ENCODE measurements around the gene ACOT6. TPM values are rescaled to one million over a fixed set of nuclear protein-coding genes. Genes with fewer than 3 reads are reported as not detected.
"Not testable (repeated sequence)": the region's sequence is repeated elsewhere in the genome, so short reads cannot be mapped to it uniquely, and the experiment has no call there.

Gene ACOT6
- total RNA-seq, 4 donors from 2014 or later: 0.63 TPM; not detected in 3

DNA sequence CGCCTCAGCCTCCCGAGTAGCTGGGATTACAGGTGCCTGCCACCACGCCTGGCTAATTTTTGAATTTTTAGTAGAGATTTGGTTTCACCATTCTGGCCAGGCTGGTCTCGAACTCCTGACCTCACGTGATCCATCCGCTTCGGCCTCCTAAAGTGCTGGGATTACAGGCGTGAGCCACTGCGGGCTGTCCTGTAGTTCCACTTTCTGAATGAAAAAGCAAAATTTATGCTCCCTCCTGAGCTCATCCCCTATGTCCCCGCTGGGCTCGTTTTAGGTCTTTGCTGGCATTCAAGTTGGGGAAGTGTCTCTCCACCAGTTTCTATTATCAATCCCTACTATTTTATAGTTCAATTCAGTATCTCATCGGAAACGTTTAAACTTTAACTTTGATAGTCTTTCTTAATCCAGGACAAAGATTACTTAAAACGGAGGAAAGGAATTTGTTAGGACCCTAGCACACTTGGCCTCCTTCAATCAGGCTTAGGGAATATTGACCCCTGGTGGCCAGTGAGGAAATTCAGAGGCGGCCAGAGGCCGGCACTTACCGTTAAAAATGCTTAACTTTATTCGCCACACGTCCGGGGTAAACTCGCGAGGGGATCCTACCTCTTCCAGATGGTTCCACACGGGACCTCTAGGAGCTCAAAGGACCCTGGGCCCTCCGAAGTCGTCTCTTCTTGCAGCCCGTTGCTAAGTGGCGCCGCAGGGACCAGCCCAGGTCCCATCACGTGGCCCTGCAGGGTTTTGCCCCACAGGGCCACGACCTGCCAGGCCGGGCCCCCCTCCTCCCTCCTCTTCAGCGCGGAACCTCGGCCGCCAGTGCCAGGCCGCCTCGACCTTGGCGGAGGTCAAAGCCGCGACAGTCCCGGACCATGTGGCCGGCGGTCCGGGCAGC lies 21.0 kb downstream of the ACOT6 start:
- ATAC-seq (ENCODE audit: low FRiP score) (peak; percentile 80), DNase-seq (ENCODE audit: low spot score) (no peak)
- TF ChIP-seq, protein P1, sequence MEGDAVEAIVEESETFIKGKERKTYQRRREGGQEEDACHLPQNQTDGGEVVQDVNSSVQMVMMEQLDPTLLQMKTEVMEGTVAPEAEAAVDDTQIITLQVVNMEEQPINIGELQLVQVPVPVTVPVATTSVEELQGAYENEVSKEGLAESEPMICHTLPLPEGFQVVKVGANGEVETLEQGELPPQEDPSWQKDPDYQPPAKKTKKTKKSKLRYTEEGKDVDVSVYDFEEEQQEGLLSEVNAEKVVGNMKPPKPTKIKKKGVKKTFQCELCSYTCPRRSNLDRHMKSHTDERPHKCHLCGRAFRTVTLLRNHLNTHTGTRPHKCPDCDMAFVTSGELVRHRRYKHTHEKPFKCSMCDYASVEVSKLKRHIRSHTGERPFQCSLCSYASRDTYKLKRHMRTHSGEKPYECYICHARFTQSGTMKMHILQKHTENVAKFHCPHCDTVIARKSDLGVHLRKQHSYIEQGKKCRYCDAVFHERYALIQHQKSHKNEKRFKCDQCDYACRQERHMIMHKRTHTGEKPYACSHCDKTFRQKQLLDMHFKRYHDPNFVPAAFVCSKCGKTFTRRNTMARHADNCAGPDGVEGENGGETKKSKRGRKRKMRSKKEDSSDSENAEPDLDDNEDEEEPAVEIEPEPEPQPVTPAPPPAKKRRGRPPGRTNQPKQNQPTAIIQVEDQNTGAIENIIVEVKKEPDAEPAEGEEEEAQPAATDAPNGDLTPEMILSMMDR (IDR thresholded peaks at IDR 0.05): peak in 2 of 3 donors; percentile 22 to 62

DNA sequence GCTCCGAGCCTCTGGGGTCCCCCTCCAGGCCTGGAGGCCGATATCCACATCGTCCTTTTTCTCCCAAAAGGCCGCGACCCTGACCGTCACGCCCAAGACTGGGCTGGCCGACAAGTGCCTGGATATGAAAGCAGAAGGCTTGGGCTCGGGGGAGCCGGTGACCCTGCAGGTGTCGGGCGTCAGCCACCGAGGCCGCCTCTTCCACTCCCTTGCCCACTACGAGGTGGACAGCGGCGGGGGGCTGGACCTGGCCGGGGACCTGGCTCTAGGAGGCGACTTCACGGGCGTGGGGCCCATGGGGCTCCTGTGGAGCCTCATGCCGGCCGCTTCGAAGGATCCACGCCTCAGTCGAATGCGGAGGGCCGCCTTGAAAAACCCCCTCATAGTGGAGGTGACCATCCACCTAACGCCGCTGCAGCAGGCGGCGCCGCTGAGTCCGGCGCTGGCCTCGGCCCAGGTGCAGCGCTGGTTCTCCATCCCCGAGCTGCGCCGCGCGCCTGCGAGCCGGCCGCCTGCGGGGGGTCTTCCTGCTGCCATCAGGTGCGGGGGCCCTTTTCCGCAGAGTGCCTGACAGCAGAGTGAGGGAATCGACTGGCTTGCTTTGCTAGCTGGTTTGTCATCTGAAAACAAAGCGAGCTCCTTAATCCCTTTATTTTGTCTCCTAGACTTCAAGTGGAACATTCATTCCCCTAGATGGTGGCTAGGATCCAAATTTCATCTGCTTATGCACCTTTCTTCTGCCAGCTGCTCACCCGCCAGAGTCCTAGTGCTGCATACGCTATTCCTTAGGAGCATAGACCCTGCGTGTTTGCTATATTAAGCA lies 21.9 kb downstream of the ACOT6 start:
- TF ChIP-seq, protein P1 (IDR thresholded peaks at IDR 0.05): no peak
- no peak for DNase-seq (ENCODE audit: low spot score)
- peak; percentile 85 for ATAC-seq (ENCODE audit: low FRiP score)

DNA sequence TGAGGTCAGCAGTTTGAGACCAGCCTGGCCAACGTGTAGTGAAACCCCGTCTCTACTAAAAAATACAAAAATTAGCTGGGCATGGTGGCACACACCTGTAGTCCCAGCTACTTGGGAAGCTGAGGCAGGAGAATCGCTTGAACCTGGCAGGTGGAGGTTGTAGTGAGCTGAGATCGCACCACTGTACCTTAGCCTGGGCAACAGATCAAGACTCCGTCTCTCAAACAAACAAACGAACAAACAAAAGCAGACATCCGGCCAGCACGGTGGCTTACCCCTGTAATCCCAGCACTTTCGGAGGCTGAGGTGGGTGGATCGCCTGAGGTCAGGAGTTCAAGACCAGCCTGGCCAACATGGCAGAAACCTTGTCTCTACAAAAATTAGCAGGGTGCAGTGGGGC lies 24.0 kb downstream of the ACOT6 start:
- ATAC-seq (ENCODE audit: low FRiP score): not testable (repeated sequence)

DNA sequence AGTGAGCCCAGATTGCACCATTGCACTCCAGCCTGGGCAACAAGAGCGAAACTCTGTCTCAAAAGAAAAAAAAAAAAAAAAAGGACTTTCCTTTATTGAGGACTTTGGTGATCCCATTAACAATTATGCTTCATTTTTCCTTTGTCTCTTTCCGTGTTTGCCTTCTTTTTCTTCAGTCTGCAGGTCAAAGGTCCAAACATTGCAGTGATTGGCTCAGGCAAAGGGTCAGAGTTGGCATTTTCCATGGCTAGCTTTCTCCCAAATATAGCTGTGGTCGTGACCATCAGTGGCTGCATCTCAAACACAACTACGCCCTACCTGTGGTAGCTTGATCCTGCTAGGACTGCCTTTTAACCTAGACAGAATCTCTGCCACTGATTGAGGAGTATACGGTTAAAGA lies 25.5 kb downstream of the ACOT6 start:
- DNase-seq (ENCODE audit: low spot score): no peak
- TF ChIP-seq, protein P1 (IDR thresholded peaks at IDR 0.05): no peak
- no peak for ATAC-seq (ENCODE audit: low FRiP score)

More for the DNA sequence above, 24.0 kb downstream of the ACOT6 start:
- not testable (repeated sequence) for DNase-seq (ENCODE audit: low spot score)

DNA sequence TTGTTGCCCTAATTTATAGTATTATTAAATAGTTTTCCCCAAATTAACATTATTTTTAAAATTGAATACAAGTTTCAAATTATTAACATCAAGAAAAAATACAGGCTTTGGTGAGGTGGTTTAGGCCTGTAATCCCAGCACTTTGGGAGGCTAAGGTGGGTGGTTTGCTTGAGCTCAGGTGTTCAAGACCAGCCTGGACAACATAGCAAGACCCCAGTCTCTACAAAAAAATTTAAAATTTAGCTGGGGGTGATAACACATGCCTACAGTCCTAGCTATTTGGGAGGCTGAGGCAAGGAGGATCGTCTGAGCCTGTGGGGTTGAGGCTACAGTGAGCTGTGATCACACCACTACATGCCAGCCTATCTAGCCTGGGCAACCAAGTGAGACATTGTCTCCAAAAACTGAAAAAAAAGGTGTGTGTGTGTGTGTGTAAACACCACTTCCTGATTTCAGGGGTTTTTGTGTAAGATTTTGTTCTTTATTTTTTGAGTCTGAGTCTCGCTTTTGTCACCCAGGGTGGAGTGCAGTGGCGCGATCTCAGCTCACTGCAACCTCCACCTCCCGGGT lies 28.6 kb downstream of the ACOT6 start:
- TF ChIP-seq, protein P1 (IDR thresholded peaks at IDR 0.05): no peak
- ATAC-seq (ENCODE audit: low FRiP score): no peak

DNA sequence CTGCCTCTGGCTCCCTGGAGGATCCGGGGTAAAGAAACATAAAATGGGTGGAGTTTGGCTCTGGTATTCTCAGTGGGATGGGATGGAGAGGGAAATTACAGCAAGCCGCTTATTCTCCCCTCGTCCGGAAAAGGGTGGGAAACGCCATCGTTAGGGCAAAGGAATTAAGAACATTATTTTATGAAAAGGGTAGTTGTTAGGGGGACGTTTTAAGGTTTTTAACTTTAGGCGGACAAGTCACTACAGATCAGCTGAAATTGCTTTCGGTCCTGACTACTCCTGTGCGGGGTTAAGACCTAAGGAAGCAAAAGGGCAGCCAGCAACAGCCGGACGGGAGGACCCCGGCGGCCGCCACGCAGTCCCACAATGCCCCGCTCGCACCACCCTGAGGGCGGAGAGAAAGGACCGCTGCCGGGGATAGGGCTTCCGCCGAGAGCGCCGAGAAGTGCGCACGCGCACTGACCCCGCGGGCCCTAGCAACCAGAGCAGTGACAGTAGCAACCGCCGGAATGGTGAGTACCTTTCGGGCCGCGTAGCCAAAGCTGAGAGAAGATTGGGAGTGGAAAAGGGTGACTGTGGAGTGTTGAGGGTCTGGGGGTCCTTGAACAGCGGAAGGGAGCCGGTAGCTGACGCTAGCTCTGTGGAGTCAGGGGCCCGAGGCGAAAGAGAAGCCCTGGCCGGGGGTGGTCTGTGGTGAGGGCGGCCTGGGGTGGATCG lies 32.4 kb downstream of the ACOT6 start, which contains the start of gene DNAL1:
Gene DNAL1 (plus strand): TSS at position 456 of the 717 bp plus-strand sequence. CDS start 54 bp downstream, at position 510.
- ATAC-seq (ENCODE audit: low FRiP score) (peak; percentile 99), DNase-seq (ENCODE audit: low spot score) (peak; percentile 55)
- TF ChIP-seq, protein P1 (IDR thresholded peaks at IDR 0.05): no peak

More for the DNA sequence above, 28.6 kb downstream of the ACOT6 start:
- DNase-seq (ENCODE audit: low spot score): no peak

All from omental fat pad (tissue), 4 donors.